Measurements from ENCODE around the gene TRIO. TPM values are rescaled to one million over a fixed set of nuclear protein-coding genes. Genes with fewer than 3 reads are reported as not detected.

Gene TRIO
- total RNA-seq, 1 experiment from 2014 or later = 211 TPM

DNA sequence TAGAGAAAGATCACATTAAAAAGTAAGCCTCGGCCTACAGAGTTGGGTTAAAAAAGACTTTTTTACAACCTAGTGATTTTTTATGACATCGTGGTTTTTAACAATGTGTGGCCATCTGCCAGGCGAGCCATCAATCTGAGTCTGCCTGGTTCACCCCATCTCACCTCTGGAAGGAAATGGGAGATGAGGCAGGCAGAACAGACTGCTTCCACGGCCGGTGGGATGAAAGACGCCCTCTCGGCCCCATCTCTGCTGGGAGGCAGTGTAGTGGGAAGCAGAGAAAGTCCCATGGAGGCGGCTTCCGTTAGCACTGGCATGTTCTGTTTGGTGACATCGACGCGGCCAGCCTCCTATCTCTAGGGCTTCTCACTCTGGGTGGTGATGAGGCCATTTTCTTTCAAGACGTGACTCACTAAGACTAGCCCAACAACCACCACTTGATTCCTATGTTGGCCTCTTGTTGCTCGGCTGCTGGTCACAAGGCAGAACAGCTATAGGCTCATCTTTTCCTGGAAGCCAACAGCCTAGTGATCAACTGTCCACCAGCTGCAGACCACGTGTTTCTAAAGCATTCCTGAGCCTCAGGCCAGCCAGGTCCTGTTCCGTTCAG, 306.0 kb downstream of the TRIO start:
- Histone ChIP-seq H2AFZ (ENCODE audit: low read length) (no peak overlapping the region), H3K36me3 (ENCODE audit: low read depth, low read length) (peaks cover 48% of the 10 kb centered on the region), H4K20me1 (ENCODE audit: low read length) (no peaks in the 10 kb centered on the region), H3K9ac (ENCODE audit: low read length) (0 out of 2 replicates have a peak overlapping the region, but pooled peaks have one; percentile 1), H3K27ac (ENCODE audit: low read length) (peak overlapping the region; percentile 63), H3K9me2 (replicated peaks; ENCODE audit: low read length) (no peaks in the 10 kb centered on the region), H3K9me3 (ENCODE audit: low read length) (no peaks in the 10 kb centered on the region), H3K4me1 (ENCODE audit: insufficient read depth, low read length) (peaks cover 36% of the 10 kb centered on the region), H3K27me3 (ENCODE audit: low read length) (no peaks in the 10 kb centered on the region), H3K79me2 (ENCODE audit: low read length) (peaks cover 76% of the 10 kb centered on the region), H3F3A (ENCODE audit: low read length, unreplicated experiment) (no peaks in the 10 kb centered on the region), H3K4me2 (ENCODE audit: low read length) (peak overlapping the region; percentile 5; the same call in 1 of the 2 replicates), H3K4me3 (ENCODE audit: low read length) (no peak overlapping the region)
- TF ChIP-seq EZH2 (IDR thresholded peaks at IDR 0.05; ENCODE audit: low read length, unreplicated experiment) (no peak), EZH2phosphoT487 (IDR thresholded peaks at IDR 0.05; ENCODE audit: borderline replicate concordance, low read length) (no peak)
- TF ChIP-seq, protein P1, sequence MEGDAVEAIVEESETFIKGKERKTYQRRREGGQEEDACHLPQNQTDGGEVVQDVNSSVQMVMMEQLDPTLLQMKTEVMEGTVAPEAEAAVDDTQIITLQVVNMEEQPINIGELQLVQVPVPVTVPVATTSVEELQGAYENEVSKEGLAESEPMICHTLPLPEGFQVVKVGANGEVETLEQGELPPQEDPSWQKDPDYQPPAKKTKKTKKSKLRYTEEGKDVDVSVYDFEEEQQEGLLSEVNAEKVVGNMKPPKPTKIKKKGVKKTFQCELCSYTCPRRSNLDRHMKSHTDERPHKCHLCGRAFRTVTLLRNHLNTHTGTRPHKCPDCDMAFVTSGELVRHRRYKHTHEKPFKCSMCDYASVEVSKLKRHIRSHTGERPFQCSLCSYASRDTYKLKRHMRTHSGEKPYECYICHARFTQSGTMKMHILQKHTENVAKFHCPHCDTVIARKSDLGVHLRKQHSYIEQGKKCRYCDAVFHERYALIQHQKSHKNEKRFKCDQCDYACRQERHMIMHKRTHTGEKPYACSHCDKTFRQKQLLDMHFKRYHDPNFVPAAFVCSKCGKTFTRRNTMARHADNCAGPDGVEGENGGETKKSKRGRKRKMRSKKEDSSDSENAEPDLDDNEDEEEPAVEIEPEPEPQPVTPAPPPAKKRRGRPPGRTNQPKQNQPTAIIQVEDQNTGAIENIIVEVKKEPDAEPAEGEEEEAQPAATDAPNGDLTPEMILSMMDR (conservative IDR thresholded peaks at IDR 0.05; ENCODE audit: low read depth, low read length) = no peak
- DNase-seq (peak; percentile 64), ATAC-seq (peak; percentile 34)
- no TSS peak for BruUV-seq (replicated peaks)
- intact Hi-C loops (cut with micrococcal nuclease) = loop anchor here (5.0 kb wide), 1 partner anchor 42 kb away; no protein-coding TSS in a partner anchor
- ChIA-PET POLR2A (ENCODE audit: unreplicated experiment) (no interaction called here), CTCF (no interaction called here)

DNA sequence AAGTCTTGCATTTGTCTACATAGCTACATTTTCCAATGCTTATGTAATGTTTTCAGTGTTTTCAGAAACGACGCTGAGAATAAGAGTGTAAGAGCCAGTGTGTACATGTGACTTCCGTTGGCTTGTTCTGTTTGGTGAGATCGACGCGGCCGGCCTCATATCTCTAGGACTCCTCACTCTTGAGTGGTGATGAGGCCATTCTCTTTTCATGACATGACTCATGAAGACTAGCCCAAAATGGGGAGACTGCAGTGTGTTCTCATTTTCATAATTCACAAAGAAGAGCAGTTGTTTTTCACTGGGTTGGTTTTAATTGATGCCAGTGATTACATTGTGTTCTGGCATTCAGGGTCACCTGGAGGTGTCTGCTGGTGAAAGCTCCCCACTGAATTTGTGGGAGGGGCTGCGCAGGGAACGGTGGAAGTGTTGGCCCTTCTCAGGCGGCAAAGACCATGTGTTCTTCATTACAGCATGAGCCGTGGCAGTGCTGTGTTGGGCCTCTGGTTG, 306.9 kb downstream of the TRIO start:
- Histone ChIP-seq H3F3A (ENCODE audit: low read length, unreplicated experiment) (no peaks in the 10 kb centered on the region), H2AFZ (ENCODE audit: low read length) (no peak overlapping the region), H3K36me3 (ENCODE audit: low read depth, low read length) (peaks cover 57% of the 10 kb centered on the region), H3K9ac (ENCODE audit: low read length) (no peak overlapping the region), H3K4me1 (ENCODE audit: insufficient read depth, low read length) (peaks cover 27% of the 10 kb centered on the region), H3K27me3 (ENCODE audit: low read length) (no peaks in the 10 kb centered on the region), H3K27ac (ENCODE audit: low read length) (no peak overlapping the region), H3K79me2 (ENCODE audit: low read length) (peaks cover 76% of the 10 kb centered on the region), H3K9me3 (ENCODE audit: low read length) (no peaks in the 10 kb centered on the region), H4K20me1 (ENCODE audit: low read length) (no peaks in the 10 kb centered on the region), H3K9me2 (replicated peaks; ENCODE audit: low read length) (no peaks in the 10 kb centered on the region), H3K4me3 (ENCODE audit: low read length) (no peak overlapping the region), H3K4me2 (ENCODE audit: low read length) (no peak overlapping the region)
- DNase-seq (no peak), ATAC-seq (no peak)
- no peak for TF ChIP-seq EZH2phosphoT487 (IDR thresholded peaks at IDR 0.05; ENCODE audit: borderline replicate concordance, low read length)
- TF ChIP-seq, protein P1 (conservative IDR thresholded peaks at IDR 0.05; ENCODE audit: low read depth, low read length) = no peak
- no peak for TF ChIP-seq EZH2 (IDR thresholded peaks at IDR 0.05; ENCODE audit: low read length, unreplicated experiment)
- BruUV-seq (replicated peaks) = no TSS peak
- ChIA-PET POLR2A (ENCODE audit: unreplicated experiment) (no interaction called here), CTCF (no interaction called here)
- intact Hi-C loops (cut with micrococcal nuclease) = no loop called here

DNA sequence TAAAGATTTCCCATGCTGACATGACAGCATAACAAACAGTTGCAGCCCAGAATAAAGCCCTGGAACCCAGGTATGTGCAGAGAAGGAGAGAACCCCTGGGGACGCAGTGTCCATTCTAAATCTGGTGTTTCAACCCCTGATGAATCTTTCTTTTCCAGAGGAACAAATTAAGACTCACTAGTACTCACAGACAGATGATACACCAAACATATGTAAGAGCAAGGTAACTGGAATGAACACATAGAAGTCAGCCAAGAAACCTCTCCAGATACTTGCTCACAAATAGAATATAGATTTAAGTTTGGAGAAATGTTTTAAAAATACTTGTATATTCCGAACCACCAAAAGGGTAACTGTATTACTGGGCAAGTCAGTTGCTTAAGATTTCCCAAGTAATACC, 307.6 kb downstream of the TRIO start:
- no peaks in the 10 kb centered on the region for H3F3A ChIP-seq (ENCODE audit: low read length, unreplicated experiment)
- no peak for ATAC-seq
- no peak overlapping the region for H3K9ac ChIP-seq (ENCODE audit: low read length)
- no peaks in the 10 kb centered on the region for H3K9me3 ChIP-seq (ENCODE audit: low read length)
- no peak for DNase-seq
- no peak overlapping the region for H3K27ac ChIP-seq (ENCODE audit: low read length)
- peaks cover 20% of the 10 kb centered on the region for H3K4me1 ChIP-seq (ENCODE audit: insufficient read depth, low read length)
- no peaks in the 10 kb centered on the region for H3K9me2 ChIP-seq (replicated peaks; ENCODE audit: low read length)
- peaks cover 52% of the 10 kb centered on the region for H3K36me3 ChIP-seq (ENCODE audit: low read depth, low read length)
- no peaks in the 10 kb centered on the region for H4K20me1 ChIP-seq (ENCODE audit: low read length)
- no peak for TF ChIP-seq EZH2phosphoT487 (IDR thresholded peaks at IDR 0.05; ENCODE audit: borderline replicate concordance, low read length)
- TF ChIP-seq, protein P1 (conservative IDR thresholded peaks at IDR 0.05; ENCODE audit: low read depth, low read length) = no peak
- TF ChIP-seq EZH2 (IDR thresholded peaks at IDR 0.05; ENCODE audit: low read length, unreplicated experiment) = no peak
- H3K27me3 ChIP-seq (ENCODE audit: low read length) = no peaks in the 10 kb centered on the region
- CTCF ChIA-PET = no interaction called here
- no peak overlapping the region for H3K4me2 ChIP-seq (ENCODE audit: low read length)
- H3K79me2 ChIP-seq (ENCODE audit: low read length) = peaks cover 70% of the 10 kb centered on the region
- POLR2A ChIA-PET (ENCODE audit: unreplicated experiment) = no interaction called here
- intact Hi-C loops (cut with micrococcal nuclease) = no loop called here
- no TSS peak for BruUV-seq (replicated peaks)
- no peak overlapping the region for H2AFZ ChIP-seq (ENCODE audit: low read length)
- no peak overlapping the region for H3K4me3 ChIP-seq (ENCODE audit: low read length)
